M059J (cell line): ENCODE measurements around the gene STC2. TPM values are rescaled to one million over a fixed set of nuclear protein-coding genes. Genes with fewer than 3 reads are reported as not detected.

ENCODE experiments used
- DNase-seq: peaks from one replicate; pipeline ENCODE4 v3.0.0-alpha.2; 2012; ENCODE audit warnings: low read depth
- total RNA-seq: library from RNA; depleted of rRNA; stranded (reverse); fragments of >200 nt; shearing (Covaris generic); gene quantifications from 2 replicates; pipeline ENCODE4 v1.2.3, GENCODE V29; 2014; rRNA removed

STC2 gene
- total RNA-seq, 1 experiment from 2014 or later: 328 TPM

- DNase-seq: no peak
Observed at GRCh38 chr5:173268750-173269432, 59.3 kb downstream of the STC2 start.

DNA sequence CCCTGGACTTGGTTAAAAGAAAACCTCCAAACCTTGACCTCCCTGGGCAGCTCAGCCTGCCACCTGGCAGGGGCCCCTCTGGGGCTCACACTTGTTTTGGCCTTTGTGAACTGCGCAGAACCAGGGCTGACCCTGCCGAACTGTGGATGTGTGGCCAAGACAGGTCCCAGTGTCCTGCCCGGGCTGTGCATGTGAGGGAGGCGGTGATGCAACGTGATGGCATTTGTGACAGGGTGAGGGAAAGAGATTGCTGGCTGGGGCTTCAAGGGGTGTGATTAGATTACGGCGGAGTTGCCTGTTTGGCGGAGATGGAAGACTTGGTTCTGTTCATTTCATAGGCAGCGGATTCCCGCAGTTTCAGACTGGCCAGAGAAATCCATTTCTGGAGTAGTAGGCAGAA lies 62.8 kb downstream of the STC2 start:
- no peak for DNase-seq

Other genes with a start within 250 kb of the STC2 start
- 24.6 and 31.4 TPM in 2 replicates for gene BNIP1, start 183.9 kb downstream of the STC2 start, total RNA-seq
- gene NKX2-5, start 93.2 kb downstream of the STC2 start, total RNA-seq: not detected in 2 replicates